ENCODE measurements around the gene PIP5K1B. TPM values are rescaled to one million over a fixed set of nuclear protein-coding genes. Genes with fewer than 3 reads are reported as not detected.

The PIP5K1B gene
- total RNA-seq, 1 donor from 2014 or later = 0.71 TPM

DNA sequence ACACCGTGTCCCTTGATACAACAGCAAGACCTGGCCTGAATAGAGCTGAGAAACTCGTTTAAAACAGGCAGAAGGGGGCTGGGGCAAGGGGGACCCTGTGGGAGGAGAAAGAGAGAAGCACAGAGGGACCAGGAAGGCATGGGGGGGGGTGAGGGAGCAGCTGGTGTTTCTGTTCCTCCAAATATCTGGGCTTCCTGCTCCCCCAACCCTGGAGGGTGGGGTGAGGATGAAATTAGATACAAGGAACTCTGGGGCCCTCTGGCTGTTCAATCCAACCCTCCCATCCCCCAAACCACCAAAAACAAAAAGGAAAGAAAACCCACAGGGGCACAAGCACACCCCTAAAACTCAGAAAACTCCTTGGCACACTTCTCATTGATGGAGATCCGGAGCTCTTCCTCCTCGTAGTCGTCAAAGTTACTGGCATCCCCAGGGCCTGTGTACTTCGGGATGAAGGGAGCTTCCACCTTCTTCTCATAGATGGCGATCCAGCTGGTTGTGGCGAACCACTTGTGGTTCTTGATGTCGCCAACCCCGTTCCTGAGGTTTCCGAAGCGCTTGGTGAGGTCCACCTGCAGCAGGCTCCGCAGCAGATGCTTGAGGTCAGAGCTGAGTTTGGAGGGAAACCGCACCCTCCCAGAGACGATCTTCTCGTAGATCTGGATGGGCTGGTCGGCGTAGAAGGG lies 307.8 kb downstream of the PIP5K1B start:
- no peak for TF ChIP-seq CTCF (IDR thresholded peaks at IDR 0.05; ENCODE audit: insufficient read depth, low read length, poor library complexity, severe bottlenecking)

DNA sequence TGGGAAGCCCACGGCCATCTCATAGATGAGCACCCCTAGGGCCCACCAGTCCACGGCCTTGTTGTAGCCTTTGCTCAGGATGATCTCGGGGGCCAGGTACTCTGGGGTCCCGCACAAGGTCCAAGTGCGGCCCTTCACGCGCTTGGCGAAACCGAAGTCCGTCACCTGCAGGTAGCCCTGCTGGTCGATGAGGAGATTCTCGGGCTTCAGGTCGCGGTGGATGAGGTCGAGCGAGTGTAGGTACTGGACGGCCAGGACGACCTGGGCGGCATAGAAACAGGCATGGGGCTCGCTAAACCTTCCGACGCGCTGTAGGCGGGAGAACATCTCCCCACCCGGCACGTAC lies 308.3 kb downstream of the PIP5K1B start:
- Histone ChIP-seq H3K27me3 (ENCODE audit: control insufficient read depth, insufficient read depth, low read length) (no peaks in the 10 kb centered on the region), H3K4me3 (ENCODE audit: low read depth, low read length) (no peak overlapping the region), H3K36me3 (ENCODE audit: control insufficient read depth, insufficient read depth, low read length) (no peaks in the 10 kb centered on the region)
- no peak for DNase-seq (ENCODE audit: low read depth)
- no peak for TF ChIP-seq CTCF (IDR thresholded peaks at IDR 0.05; ENCODE audit: insufficient read depth, low read length, poor library complexity, severe bottlenecking)

More for the DNA sequence above, 307.8 kb downstream of the PIP5K1B start:
- Histone ChIP-seq H3K4me3 (ENCODE audit: low read depth, low read length) (no peak overlapping the region), H3K36me3 (ENCODE audit: control insufficient read depth, insufficient read depth, low read length) (no peaks in the 10 kb centered on the region), H3K27me3 (ENCODE audit: control insufficient read depth, insufficient read depth, low read length) (no peaks in the 10 kb centered on the region)
- DNase-seq (ENCODE audit: low read depth) = no peak

DNA sequence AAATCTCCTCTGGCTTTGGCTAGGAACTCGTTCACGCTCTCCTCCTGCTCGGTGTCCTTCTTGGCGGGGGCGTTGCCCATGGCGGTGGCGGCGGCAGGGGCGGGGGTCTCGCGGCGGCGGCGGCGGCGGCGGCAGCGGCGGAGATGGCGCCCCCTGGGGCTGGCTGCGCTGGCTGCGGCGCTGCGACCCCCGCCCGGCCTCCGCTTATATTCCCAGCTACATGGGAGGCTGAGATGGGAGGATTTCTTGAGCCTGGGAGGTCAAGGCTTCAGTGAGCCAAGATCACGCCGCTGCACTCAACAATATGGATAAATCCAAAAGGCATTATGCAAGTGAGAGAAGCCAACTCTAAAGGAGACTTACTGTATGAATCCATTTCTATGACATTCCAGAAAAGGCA lies 309.0 kb downstream of the PIP5K1B start, which contains the start of gene PRKACG:
Gene PRKACG (minus strand): TSS at position 101 of the 400 bp plus-strand sequence. CDS start 21 bp downstream, at position 80.
- no peaks in the 10 kb centered on the region for H3K36me3 ChIP-seq (ENCODE audit: control insufficient read depth, insufficient read depth, low read length)
- DNase-seq (ENCODE audit: low read depth) = no peak
- TF ChIP-seq CTCF (IDR thresholded peaks at IDR 0.05; ENCODE audit: insufficient read depth, low read length, poor library complexity, severe bottlenecking) = no peak

GRCh38 chr9:69016191-69017096 lies 311.4 kb downstream of the PIP5K1B start:
- TF ChIP-seq CTCF (IDR thresholded peaks at IDR 0.05; ENCODE audit: insufficient read depth, low read length, poor library complexity, severe bottlenecking) = no peak
- DNase-seq (ENCODE audit: low read depth) = no peak
- Histone ChIP-seq H3K36me3 (ENCODE audit: control insufficient read depth, insufficient read depth, low read length) (no peaks in the 10 kb centered on the region), H3K4me3 (ENCODE audit: low read depth, low read length) (no peak overlapping the region), H3K27me3 (ENCODE audit: control insufficient read depth, insufficient read depth, low read length) (no peaks in the 10 kb centered on the region)

More for the DNA sequence above, 309.0 kb downstream of the PIP5K1B start, which contains the start of gene PRKACG:
- Histone ChIP-seq H3K27me3 (ENCODE audit: control insufficient read depth, insufficient read depth, low read length) (no peaks in the 10 kb centered on the region), H3K4me3 (ENCODE audit: low read depth, low read length) (no peak within 1 kb of the TSS)

DNA sequence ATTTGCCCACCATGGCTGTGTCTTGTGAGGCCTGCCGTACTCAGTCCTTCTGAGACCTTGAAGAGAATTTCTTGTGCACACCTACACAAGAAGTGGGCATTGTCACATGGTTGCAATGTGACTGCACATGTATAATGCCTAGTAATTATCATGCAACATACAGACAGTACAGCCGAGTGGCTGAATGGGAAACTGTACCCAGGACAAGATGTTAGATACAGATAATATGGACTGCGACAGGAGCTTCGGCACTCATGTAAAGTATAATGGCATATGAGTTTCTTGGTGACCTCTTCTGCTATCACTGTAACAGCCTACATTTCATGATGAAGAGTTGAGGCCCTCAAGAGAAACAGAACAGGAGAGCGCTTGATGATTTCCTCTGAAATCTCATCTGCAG lies 313.7 kb downstream of the PIP5K1B start:
- Histone ChIP-seq H3K36me3 (ENCODE audit: control insufficient read depth, insufficient read depth, low read length) (no peaks in the 10 kb centered on the region), H3K4me3 (ENCODE audit: low read depth, low read length) (no peak overlapping the region), H3K27me3 (ENCODE audit: control insufficient read depth, insufficient read depth, low read length) (no peaks in the 10 kb centered on the region)
- no peak for TF ChIP-seq CTCF (IDR thresholded peaks at IDR 0.05; ENCODE audit: insufficient read depth, low read length, poor library complexity, severe bottlenecking)
- no peak for DNase-seq (ENCODE audit: low read depth)

Data from kidney epithelial cell (primary cell).